ENCODE measurements around the gene KLHL21.

Gene KLHL21

DNA sequence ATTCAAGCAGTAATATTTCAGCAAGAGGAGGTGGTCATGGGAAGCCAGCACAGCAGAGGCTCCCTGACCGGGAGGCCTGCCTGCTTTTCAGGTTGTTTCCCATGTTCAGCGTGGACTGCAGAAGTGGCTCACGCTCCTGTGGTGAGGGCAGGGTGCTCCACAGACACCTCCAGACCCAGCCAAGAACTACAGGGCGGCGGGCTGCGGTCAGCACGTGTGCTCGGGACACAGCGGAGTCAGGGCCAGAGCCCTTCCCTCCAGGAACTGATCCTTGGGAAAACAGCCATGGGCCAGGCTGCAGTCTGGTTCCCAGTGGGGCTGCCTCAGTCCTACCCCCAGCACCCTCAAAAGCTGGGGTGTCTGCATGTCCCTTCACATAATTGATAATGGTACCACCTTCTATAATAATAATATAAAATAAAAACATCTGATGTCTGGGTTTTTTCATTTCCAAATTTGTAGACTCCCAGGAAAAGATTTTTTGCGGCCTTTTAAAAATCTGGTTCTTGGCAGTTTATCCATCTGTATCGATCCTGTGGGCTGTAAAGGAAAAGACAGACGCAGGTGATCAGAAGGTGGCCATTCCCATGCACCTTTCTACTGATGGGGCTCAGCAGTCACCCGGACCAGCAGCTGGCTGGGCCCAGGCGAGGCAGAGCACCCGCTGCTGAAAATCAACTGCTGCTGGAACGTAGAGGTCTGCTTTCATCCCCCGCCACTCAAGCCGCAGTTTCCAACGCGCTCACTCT lies 32.7 kb upstream of the KLHL21 start:
- Histone ChIP-seq H3K9ac (no peak overlapping the region), H3K27me3 (no peaks in the 10 kb centered on the region), H3K36me3 (peaks cover 96% of the 10 kb centered on the region), H4K20me1 (peaks cover 46% of the 10 kb centered on the region), H3K4me2 (no peak overlapping the region), H3K27ac (no peak overlapping the region), H3K4me3 (no peak overlapping the region), H3K9me3 (no peaks in the 10 kb centered on the region), H3K4me1 (peaks cover 31% of the 10 kb centered on the region)
- TF ChIP-seq Cebpa-rat (IDR thresholded peaks at IDR 0.05) = no peak

DNA sequence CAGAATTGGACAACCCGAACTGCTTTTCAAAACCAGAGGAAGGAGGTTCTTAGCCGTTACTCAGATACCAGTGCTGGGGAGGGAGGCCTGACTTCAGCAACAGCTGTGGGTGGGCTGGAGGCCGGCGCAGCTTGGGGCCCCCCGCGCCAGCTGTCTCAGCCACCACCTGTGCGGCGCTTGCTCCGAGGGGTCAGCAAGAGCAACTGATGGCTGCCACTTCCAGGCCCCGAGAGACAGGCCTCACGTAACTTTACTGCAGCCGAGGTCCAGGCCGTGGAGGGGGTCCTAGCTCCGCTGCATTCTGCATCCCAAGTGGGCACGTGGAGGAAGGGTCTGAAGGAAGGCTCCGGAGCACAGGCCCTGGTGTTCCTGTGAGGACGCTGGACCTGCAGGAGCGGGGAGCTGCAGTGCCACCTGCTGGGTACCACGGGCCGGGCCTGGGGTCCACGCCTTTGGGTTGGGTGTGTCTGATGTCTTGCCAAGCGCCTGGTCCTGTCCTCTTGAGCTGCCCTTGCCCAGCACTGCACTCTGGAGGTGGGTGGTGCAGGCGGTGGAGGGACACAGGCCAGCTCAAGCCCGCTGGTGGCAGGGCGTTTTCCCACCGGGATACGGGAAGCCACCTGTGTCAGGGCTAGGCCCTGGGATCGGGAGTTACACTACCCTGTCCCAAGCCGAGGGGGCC lies 31.8 kb upstream of the KLHL21 start:
- peak overlapping the region; percentile 45; the same call in 1 of the 2 replicates for H3K27ac ChIP-seq
- no peak for TF ChIP-seq Cebpa-rat (IDR thresholded peaks at IDR 0.05)
- peaks cover 96% of the 10 kb centered on the region for H3K36me3 ChIP-seq
- peak overlapping the region; percentile 48 for H3K4me2 ChIP-seq
- peaks cover 55% of the 10 kb centered on the region for H4K20me1 ChIP-seq
- no peaks in the 10 kb centered on the region for H3K9me3 ChIP-seq
- no peak overlapping the region for H3K9ac ChIP-seq
- H3K27me3 ChIP-seq = no peaks in the 10 kb centered on the region
- peaks cover 31% of the 10 kb centered on the region for H3K4me1 ChIP-seq
- H3K4me3 ChIP-seq = no peak overlapping the region

DNA sequence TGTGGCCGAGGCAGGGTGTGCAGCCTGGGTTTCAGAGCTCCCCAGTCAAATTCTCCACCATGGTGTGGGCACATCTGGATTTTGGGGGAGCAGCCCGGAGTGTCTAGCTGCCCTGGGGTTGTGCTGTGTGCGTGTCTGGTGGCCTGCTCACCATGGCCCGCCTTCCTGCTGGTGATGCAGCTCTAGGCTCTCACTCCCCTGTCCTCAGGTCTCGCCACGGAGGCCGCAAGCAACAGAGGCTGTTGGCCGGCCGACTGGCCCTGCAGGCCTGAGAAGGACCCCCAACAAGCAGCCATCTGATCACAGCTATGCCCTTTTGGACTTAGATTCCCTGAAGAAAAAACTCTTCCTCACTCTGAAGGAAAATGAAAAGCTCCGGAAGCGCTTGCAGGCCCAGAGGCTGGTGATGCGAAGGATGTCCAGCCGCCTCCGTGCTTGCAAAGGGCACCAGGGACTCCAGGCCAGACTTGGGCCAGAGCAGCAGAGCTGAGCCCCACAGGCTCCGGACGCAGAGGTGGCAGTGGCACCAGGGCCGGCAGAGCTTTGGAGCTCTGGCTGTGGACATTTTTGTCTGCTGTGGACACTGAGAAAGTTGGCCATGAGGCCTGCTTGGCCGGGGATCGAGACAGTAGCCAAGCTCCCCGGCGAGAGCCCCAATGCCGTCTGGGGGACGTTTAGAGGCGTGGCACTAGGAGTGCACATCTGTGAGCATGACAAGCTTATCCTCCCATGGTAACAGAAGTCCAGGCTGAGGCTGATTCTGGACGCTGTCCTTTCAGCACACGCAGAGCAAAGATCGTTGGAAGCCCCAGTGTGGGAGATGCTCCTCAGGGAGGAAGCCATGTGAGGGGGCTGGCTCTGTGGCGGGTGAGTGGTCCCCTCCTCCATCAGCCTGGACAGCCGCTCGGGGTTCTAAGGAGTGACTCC lies 30.2 kb upstream of the KLHL21 start:
- TF ChIP-seq Cebpa-rat (IDR thresholded peaks at IDR 0.05) = no peak
- peak overlapping the region; percentile 7; the same call in 1 of the 2 replicates for H3K9ac ChIP-seq
- no peak overlapping the region for H3K4me3 ChIP-seq
- peak overlapping the region; percentile 48 for H3K4me2 ChIP-seq
- peaks cover 71% of the 10 kb centered on the region for H4K20me1 ChIP-seq
- H3K27ac ChIP-seq = peak overlapping the region; percentile 45
- H3K27me3 ChIP-seq = no peaks in the 10 kb centered on the region
- peaks cover 96% of the 10 kb centered on the region for H3K36me3 ChIP-seq
- H3K9me3 ChIP-seq = no peaks in the 10 kb centered on the region
- peaks cover 40% of the 10 kb centered on the region for H3K4me1 ChIP-seq

DNA sequence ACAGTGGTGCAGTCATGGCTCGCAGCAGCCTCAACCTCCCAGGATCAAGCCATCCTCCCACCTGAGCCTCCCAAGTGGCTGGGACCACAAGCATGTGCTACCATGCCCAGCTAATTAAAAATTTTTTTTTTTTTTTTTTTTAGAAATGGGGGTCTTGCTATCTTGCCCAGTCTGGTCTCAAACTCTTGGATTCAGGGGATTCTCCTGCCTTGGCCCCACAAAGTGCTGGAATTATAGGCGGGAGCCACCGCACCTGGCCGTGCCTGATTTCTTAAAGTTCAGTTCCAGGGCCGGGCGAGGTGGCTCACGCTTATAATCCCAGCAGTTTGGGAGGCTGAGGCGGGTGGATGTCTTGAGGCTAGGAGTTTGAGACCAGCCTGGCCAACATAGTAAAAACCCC lies 28.4 kb upstream of the KLHL21 start:
- Histone ChIP-seq H3K4me1 (peaks cover 52% of the 10 kb centered on the region), H4K20me1 (peaks cover 82% of the 10 kb centered on the region), H3K9ac (no peak overlapping the region), H3K27ac (no peak overlapping the region), H3K27me3 (no peaks in the 10 kb centered on the region), H3K4me2 (no peak overlapping the region), H3K9me3 (no peaks in the 10 kb centered on the region), H3K4me3 (no peak overlapping the region), H3K36me3 (peaks cover 81% of the 10 kb centered on the region)
- TF ChIP-seq Cebpa-rat (IDR thresholded peaks at IDR 0.05) = no peak

DNA sequence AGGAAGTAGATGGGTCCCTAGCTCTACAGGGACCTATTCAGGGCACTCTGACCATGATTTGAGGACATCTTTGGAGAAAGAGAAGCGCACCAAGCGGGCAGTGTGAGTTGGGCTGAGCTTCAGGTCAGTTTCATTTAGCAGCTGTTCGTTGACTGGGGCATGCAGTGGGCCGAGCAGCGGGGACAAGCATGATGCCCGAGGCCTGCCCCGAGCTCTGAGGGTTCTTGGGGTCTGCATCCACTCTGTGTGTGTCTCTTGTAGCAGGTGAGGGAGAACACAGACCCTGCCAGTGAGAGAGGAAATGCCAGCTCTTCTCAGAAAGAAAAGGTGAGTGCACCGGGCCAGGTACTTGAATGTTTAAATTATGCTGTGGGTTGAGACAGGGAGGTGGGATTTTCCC lies 27.4 kb upstream of the KLHL21 start:
- Histone ChIP-seq H3K36me3 (peaks cover 71% of the 10 kb centered on the region), H3K9me3 (no peaks in the 10 kb centered on the region), H3K27ac (no peak overlapping the region), H3K4me1 (peaks cover 56% of the 10 kb centered on the region), H3K4me3 (no peak overlapping the region), H3K4me2 (no peak overlapping the region), H3K27me3 (no peaks in the 10 kb centered on the region), H4K20me1 (peaks cover 80% of the 10 kb centered on the region), H3K9ac (no peak overlapping the region)
- TF ChIP-seq Cebpa-rat (IDR thresholded peaks at IDR 0.05) = no peak

DNA sequence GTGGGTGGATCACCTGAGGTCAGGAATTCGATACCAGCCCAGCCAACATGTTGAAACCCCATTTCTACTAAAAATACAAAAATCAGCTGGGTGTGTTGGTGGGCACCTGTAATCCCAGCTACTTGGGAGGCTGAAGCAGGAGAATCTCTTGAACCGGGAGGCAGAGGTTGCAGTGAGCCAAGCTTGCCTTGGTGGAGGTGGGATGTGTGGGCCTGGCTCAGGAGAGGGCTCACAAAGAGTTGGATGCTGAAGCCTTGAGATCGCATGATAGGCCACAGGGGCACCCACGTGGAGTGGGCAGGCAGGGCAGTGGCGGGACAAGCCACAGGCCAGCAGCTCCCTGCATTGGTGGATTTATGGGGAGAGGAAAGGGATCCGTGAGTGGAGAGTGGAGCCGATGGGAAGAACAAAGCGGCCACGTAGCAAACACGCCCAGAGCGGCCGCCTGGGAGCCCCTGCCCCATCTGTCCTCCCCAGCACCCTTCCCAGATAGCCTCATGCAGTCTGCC lies 26.4 kb upstream of the KLHL21 start:
- H4K20me1 ChIP-seq = peaks cover 77% of the 10 kb centered on the region
- H3K36me3 ChIP-seq = peaks cover 66% of the 10 kb centered on the region
- H3K27ac ChIP-seq = 0 out of 2 replicates have a peak overlapping the region, but pooled peaks have one; percentile 9
- H3K9me3 ChIP-seq = no peaks in the 10 kb centered on the region
- no peak overlapping the region for H3K9ac ChIP-seq
- H3K27me3 ChIP-seq = no peaks in the 10 kb centered on the region
- H3K4me3 ChIP-seq = no peak overlapping the region
- TF ChIP-seq Cebpa-rat (IDR thresholded peaks at IDR 0.05) = no peak
- peaks cover 54% of the 10 kb centered on the region for H3K4me1 ChIP-seq
- H3K4me2 ChIP-seq = no peak overlapping the region

DNA sequence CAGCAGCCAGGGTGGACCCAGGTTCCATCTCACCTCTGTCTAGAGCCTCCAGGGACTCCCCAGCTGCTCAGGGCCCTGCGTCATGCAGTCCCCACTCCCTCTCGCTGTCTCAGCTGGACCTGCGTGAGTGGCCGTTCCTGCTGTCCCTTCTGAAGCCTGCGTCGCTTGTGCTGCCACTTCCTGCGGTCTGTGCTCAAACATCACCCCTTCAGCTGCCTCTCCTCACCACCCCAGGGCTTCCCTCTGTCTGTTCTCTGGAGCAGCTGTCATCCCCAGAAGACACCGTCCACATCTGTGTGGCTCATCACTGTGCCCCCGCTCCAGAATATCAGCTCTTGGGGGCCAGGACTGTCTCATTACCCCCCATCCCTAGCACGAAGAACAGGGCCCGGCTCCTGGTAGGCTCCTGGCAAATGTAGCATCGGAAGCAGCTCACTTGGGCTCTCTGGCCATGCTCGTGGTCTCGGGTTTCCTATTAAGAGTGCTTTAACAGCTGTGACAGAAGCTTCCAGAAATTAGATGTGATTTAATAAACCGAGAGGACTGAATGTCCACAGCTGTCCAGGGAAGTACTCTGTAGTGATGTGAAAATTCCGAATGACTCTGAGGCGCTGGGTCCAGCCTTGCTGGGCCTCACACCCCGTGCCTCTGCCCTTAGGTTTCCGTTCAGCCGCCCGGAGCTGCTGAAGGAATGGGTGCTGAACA lies 25.3 kb upstream of the KLHL21 start:
- Histone ChIP-seq H3K36me3 (peaks cover 69% of the 10 kb centered on the region), H3K4me3 (no peak overlapping the region; the same call in 1 of the 2 replicates), H3K9me3 (no peaks in the 10 kb centered on the region), H4K20me1 (peaks cover 77% of the 10 kb centered on the region), H3K9ac (no peak overlapping the region), H3K27ac (peak overlapping the region; percentile 2; the same call in 1 of the 2 replicates), H3K4me2 (peak overlapping the region; percentile 88), H3K4me1 (peaks cover 44% of the 10 kb centered on the region), H3K27me3 (no peaks in the 10 kb centered on the region)
- no peak for TF ChIP-seq Cebpa-rat (IDR thresholded peaks at IDR 0.05)

DNA sequence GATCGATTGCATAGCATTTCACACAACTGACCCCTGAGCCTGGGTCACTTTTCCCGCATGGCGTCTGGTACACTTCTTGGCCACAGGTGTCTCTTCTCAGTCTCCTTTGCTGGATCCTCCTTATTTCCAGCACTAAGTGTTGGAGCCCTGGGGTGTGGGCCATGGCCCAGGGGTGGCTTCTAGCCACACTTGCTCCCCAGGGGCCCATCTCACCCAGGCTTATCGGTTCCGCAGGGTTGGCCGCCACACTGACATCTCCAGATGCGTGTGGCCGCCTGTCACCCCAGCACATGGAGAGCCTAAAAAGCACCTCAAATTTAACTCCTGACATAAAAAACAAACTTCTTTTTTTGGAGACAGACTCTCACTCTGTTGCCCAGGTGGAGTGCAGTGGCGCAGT lies 24.4 kb upstream of the KLHL21 start:
- Histone ChIP-seq H3K4me2 (peak overlapping the region; percentile 88), H3K9me3 (no peaks in the 10 kb centered on the region), H3K9ac (peak overlapping the region; percentile 92; the same call in 1 of the 2 replicates), H3K36me3 (peaks cover 69% of the 10 kb centered on the region), H3K27ac (no peak overlapping the region), H3K27me3 (no peaks in the 10 kb centered on the region), H3K4me1 (peaks cover 43% of the 10 kb centered on the region), H3K4me3 (peak overlapping the region; percentile 83), H4K20me1 (peaks cover 77% of the 10 kb centered on the region)
- TF ChIP-seq Cebpa-rat (IDR thresholded peaks at IDR 0.05) = no peak

Measured in BLaER1 (cell line).